Activated CD8-positive, alpha-beta T cell treated with anti-CD3 and anti-CD28 coated beads for 36 hours (primary cell): Measurements from ENCODE around the gene SMURF2. TPM values are rescaled to one million over a fixed set of nuclear protein-coding genes. Genes with fewer than 3 reads are reported as not detected.
A peak's percentile ranks its signal among the peaks of the same experiment; 100 is the strongest.
"Not testable (repeated sequence)": the region's sequence is repeated elsewhere in the genome, so short reads cannot be mapped to it uniquely, and the experiment has no call there.

ENCODE experiments used
- ATAC-seq: fragments of 200-7000 bp; cut with Tn5 transposase; one replicate; pipeline ENCODE4 v1.10.0; 2021; ENCODE audit warnings: mild to moderate bottlenecking, moderate library complexity
- CTCF ChIA-PET: fragments of 350-600 bp; sonication (Branson Sonifier 250); formaldehyde crosslinking; loops from one replicate; lab custom pipeline; 2021; ENCODE audit warnings: antibody characterized with exemption; lab: Charles Lee
- POLR2A ChIA-PET: fragments of 350-600 bp; sonication (Branson Sonifier 250); formaldehyde crosslinking; loops from one replicate; lab custom pipeline; 2021; ENCODE audit warnings: antibody characterized with exemption; lab: Charles Lee
- DNase-seq: peaks from one replicate; pipeline ENCODE4 v3.0.0-alpha.2; 2020
- H3K27ac Mint-ChIP-seq: one replicate; pipeline ENCODE4 v1.8.0; 2021; ENCODE audit warnings: mild to moderate bottlenecking, mixed read lengths
- H3K27me3 Mint-ChIP-seq: one replicate; pipeline ENCODE4 v1.8.0; 2021; ENCODE audit warnings: mixed read lengths
- H3K36me3 Mint-ChIP-seq: one replicate; pipeline ENCODE4 v1.8.0; 2021; ENCODE audit warnings: low read depth, mixed read lengths
- H3K4me1 Mint-ChIP-seq: one replicate; pipeline ENCODE4 v1.8.0; 2021; ENCODE audit warnings: low read depth, mixed read lengths
- H3K4me3 Mint-ChIP-seq: one replicate; pipeline ENCODE4 v1.8.0; 2021; ENCODE audit warnings: mild to moderate bottlenecking, moderate library complexity, mixed read lengths
- H3K9me3 Mint-ChIP-seq: one replicate; pipeline ENCODE4 v1.8.0; 2021; ENCODE audit warnings: mixed read lengths
- intact Hi-C: fragments of 100-400 bp; cut with micrococcal nuclease; formaldehyde crosslinking; loops from one replicate; pipeline ENCODE4 v1.10.0; 2022
- total RNA-seq, 2 experiments: library from RNA; stranded (reverse); gene quantifications; one replicate each; pipeline ENCODE4 v1.2.3, GENCODE V29; 2021
- TF ChIP-seq, protein P1 (sequence below): fragments of 200-600 bp; IDR thresholded peaks from one replicate; pipeline ENCODE4 v1.8.0; 2022; ENCODE audit warnings: antibody characterized with exemption, mild to moderate bottlenecking

Gene SMURF2
- total RNA-seq, 2 experiments from 2014 or later = 13.8 to 13.9 TPM

DNA sequence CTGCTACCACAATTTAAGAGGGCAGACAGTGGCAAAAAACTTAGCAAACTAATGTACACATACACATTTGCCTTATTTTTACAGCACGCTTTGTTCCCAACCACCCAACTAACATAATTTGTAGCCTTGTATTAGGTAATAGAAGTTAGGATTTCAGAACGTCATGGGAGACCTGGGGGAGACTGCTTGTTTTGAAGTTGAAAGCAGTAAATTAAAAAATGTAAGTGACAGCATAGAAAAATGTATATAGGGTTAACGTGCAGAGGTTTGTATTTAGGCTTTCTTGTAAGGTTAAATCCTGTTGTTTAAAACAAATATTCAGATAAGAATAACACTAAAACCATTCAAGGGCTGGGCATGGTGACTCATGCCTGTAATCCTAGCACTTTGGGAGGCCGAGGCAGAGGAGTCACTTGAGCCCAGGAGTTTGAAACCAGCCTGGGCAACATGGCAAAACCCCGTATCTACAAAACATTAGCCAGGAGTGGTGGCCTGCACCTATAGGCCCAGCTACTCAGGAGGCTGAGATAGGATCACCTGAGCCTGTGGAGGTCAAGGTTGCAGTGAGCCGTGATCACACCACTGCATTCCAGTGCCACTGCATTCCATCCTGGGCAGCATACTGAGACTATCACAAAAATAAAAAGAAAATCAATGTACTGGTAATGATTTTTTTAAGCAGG is 2.3 kb upstream of the SMURF2 start:
- H3K4me1 Mint-ChIP-seq = peaks cover 15% of the 10 kb centered on the region
- H3K9me3 Mint-ChIP-seq, H3K27me3 Mint-ChIP-seq, H3K36me3 Mint-ChIP-seq, intact Hi-C loops, DNase-seq, ATAC-seq, H3K27ac Mint-ChIP-seq, H3K4me3 Mint-ChIP-seq: not testable (repeated sequence)
- CTCF ChIA-PET = interaction anchor here (0.6 kb wide), 1 partner anchor 446 kb away, joined by 3 read pairs; no protein-coding TSS in a partner anchor
- POLR2A ChIA-PET = interaction anchor here (1.0 kb wide), 1 partner anchor 72 kb away, joined by 3 read pairs; no protein-coding TSS in a partner anchor

DNA sequence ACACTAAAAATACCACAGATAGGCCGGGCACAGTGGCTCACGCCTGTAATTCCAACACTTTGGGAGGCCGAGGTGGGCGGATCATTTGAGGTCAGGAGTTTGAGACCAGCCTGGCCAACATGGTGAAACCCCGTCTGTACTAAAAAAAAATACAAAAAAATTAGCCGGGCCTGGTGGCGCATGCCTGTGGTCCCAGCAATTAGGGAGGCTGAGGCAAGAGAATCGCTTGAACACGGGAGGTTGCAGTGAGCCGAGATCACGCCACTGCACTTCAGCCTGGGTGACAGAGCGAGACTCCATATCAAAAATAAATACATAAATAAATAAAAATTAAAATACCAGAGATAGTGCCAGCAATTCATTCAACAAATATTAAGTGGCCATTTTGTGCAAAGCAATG is 1.7 kb upstream of the SMURF2 start:
- H3K4me3 Mint-ChIP-seq, H3K27me3 Mint-ChIP-seq, intact Hi-C loops, H3K36me3 Mint-ChIP-seq, DNase-seq, ATAC-seq, H3K9me3 Mint-ChIP-seq, H3K27ac Mint-ChIP-seq: not testable (repeated sequence)
- ChIA-PET POLR2A (interaction anchor here (1.0 kb wide), 1 partner anchor 72 kb away, joined by 3 read pairs; no protein-coding TSS in a partner anchor), CTCF (interaction anchor here (0.6 kb wide), 1 partner anchor 446 kb away, joined by 3 read pairs; no protein-coding TSS in a partner anchor)
- peaks cover 18% of the 10 kb centered on the region for H3K4me1 Mint-ChIP-seq

DNA sequence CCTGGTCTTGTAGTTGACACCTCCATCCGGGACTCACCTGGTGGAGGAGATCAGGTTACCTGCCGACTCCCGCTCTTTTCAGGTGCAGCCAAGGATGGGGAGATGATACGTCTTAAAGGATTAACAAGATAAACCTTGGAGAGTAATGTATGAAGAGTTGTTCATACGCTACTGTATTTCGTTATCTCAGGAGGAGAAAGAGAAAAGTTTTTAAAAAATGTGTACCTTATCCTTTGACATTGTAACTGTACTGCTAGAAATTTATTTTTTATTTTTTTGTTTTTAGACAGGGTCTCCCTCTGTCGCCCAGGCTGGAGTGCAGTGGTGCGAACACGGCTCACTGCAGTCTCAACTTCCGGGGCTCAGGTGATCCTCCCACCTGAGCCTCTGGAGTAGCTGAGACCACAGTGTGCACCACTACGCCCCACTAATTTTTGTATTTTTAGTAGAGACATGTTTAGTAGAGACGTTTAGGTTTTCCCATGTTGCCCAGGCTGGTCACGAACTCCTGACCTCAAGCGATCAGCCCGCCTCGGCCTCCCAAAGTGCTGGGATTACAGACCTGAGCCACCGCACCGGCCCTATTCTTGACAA is 764 bp upstream of the SMURF2 start:
- peak overlapping the region; percentile 95 for H3K4me3 Mint-ChIP-seq

DNA sequence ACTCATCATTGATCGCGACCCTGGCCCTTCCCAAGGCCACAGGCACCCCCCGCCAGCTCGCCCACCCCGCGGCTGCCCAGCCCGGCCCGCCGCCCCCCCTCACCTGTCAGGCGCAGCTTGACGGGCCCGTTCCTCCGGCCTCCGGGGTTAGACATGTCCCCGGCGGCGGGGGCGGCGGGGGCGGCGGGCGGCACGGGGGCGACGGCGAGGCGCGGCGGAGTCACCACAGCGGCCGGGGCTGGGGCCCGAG is 456 bp downstream of the SMURF2 start:
- Mint-ChIP-seq H3K4me1 (peaks cover 31% of the 10 kb centered on the region), H3K27me3 (no peaks in the 10 kb centered on the region)
- CTCF ChIA-PET = interaction anchor here (1.2 to 1.3 kb wide), 2 partner anchors 13 to 170 kb away, joined by 4 to 5 read pairs; no protein-coding TSS in a partner anchor

More for the DNA sequence above, 764 bp upstream of the SMURF2 start:
- CTCF ChIA-PET = no interaction called here
- DNase-seq = no peak
- POLR2A ChIA-PET = interaction anchor here (1.2 to 1.6 kb wide), 6 partner anchors 35 to 170 kb away, joined by 3 to 16 read pairs (median 4); partner anchors contain the start of genes CEP95 and DDX5
- no peak for ATAC-seq
- Mint-ChIP-seq H3K27me3 (no peaks in the 10 kb centered on the region), H3K27ac (peak overlapping the region; percentile 34), H3K4me1 (peaks cover 21% of the 10 kb centered on the region), H3K36me3 (peaks cover 1% of the 10 kb centered on the region), H3K9me3 (no peaks in the 10 kb centered on the region)
- intact Hi-C loops = no loop called here
- TF ChIP-seq, protein P1, sequence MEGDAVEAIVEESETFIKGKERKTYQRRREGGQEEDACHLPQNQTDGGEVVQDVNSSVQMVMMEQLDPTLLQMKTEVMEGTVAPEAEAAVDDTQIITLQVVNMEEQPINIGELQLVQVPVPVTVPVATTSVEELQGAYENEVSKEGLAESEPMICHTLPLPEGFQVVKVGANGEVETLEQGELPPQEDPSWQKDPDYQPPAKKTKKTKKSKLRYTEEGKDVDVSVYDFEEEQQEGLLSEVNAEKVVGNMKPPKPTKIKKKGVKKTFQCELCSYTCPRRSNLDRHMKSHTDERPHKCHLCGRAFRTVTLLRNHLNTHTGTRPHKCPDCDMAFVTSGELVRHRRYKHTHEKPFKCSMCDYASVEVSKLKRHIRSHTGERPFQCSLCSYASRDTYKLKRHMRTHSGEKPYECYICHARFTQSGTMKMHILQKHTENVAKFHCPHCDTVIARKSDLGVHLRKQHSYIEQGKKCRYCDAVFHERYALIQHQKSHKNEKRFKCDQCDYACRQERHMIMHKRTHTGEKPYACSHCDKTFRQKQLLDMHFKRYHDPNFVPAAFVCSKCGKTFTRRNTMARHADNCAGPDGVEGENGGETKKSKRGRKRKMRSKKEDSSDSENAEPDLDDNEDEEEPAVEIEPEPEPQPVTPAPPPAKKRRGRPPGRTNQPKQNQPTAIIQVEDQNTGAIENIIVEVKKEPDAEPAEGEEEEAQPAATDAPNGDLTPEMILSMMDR = no peak

DNA sequence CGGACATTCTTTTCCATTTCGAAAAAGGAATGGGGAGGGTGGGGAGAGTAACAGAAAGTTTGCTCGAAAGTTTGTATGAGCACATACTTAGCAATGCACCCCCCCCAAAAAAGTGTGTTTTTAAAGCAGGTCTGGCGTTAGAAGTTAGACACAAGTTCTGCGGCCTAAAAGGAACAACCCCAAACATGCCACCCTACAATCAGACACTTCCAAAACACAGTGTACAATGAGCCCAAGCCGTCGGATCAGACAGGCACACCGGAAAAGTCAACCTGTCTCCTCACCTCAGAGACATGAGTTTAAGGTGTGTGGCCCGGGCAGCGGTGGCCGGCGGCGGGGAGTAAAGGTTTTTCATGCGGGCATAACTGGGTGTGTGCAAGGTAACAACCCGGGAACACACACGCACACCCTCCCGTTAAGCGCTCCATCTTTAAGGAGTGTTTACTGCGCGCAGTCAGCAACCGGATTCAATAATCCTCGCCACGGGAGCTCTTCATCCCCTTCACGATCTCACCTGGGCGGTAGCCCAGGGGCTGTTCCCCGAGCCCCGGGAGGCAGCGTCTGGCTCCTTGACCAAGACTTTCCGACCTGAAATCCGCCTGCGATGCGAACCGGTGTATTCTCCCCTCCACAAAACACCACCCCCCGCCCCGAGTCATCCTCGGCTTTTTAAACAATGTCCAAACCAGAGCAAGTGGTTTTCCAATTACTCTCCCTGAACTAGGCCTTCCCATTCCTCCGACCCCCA is 955 bp downstream of the SMURF2 start:
- Mint-ChIP-seq H3K4me3 (peak overlapping the region; percentile 95), H3K27ac (peak overlapping the region; percentile 93), H3K4me1 (peaks cover 33% of the 10 kb centered on the region)
- H3K27me3 Mint-ChIP-seq, H3K9me3 Mint-ChIP-seq, H3K36me3 Mint-ChIP-seq, intact Hi-C loops: not testable (repeated sequence)
- CTCF ChIA-PET = interaction anchor here (1.2 to 1.3 kb wide), 2 partner anchors 12 to 170 kb away, joined by 4 to 5 read pairs; no protein-coding TSS in a partner anchor
- DNase-seq (peak; percentile 63), ATAC-seq (peak; percentile 3)
- POLR2A ChIA-PET = interaction anchor here (0.6 to 1.9 kb wide), 8 partner anchors 12 to 161 kb away, joined by 3 to 16 read pairs (median 4); partner anchors contain the start of genes CEP95 and DDX5

More for the DNA sequence above, 456 bp downstream of the SMURF2 start:
- DNase-seq (no peak), ATAC-seq (no peak)
- POLR2A ChIA-PET = interaction anchor here (0.6 to 1.9 kb wide), 9 partner anchors 12 to 169 kb away, joined by 3 to 16 read pairs (median 4); partner anchors contain the start of genes CEP95 and DDX5
- TF ChIP-seq, protein P1 = no peak
- H3K9me3 Mint-ChIP-seq = no peaks in the 10 kb centered on the region
- intact Hi-C loops = no loop called here
- H3K27ac Mint-ChIP-seq = peak overlapping the region; percentile 93
- peak overlapping the region; percentile 95 for H3K4me3 Mint-ChIP-seq
- H3K36me3 Mint-ChIP-seq = peaks cover 5% of the 10 kb centered on the region

DNA sequence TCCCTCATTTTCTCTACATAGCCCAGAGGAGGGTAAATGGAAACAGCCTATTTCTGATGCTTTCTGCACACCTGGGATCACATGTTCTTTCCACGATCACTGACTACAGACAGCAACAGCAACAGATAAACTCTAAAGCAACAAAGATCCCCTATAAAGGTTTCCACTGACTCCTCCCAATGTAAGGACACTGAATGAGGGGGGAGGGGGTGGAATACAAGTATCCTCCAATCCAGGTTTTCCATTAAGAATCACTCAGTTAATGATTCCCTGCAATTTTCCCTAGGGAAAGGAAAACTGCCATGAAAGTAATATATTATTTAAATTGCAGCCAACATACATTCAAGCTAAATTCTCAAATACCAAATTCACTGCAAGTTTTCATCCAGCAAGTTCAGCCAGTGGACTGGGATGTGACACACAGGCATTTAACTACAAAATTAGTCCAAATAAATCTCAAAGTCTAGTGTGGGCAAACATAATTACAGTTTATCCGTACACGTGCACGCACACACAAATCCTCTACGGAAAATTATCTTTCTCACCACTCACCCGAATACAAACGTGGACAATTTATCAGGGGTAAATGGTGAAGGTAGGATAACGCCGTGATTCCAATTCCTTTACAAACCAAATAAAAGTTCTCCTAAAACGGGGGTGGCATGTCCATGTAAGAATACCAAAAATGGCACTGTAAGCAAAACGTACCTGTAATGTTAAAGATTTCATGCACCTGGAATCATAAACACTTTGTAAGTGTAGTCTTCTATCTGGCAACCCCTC is 1.7 kb downstream of the SMURF2 start:
- H3K9me3 Mint-ChIP-seq, CTCF ChIA-PET, ATAC-seq, intact Hi-C loops, DNase-seq, H3K27me3 Mint-ChIP-seq: not testable (repeated sequence)
- peak overlapping the region; percentile 95 for H3K4me3 Mint-ChIP-seq
- peak overlapping the region; percentile 93 for H3K27ac Mint-ChIP-seq
- peaks cover 12% of the 10 kb centered on the region for H3K36me3 Mint-ChIP-seq
- peaks cover 34% of the 10 kb centered on the region for H3K4me1 Mint-ChIP-seq
- POLR2A ChIA-PET = interaction anchor here (1.9 kb wide), 1 partner anchor 117 kb away, joined by 5 read pairs; no protein-coding TSS in a partner anchor
